Measurements from ENCODE around the gene SELENOF. TPM values are rescaled to one million over a fixed set of nuclear protein-coding genes. Genes with fewer than 3 reads are reported as not detected.

The SELENOF gene
- total and polyA plus RNA-seq, 2 of the 13 experiments (the other 11 are each of a cell fraction or from before 2014, with no cell fraction given), result 133 to 163 TPM

DNA sequence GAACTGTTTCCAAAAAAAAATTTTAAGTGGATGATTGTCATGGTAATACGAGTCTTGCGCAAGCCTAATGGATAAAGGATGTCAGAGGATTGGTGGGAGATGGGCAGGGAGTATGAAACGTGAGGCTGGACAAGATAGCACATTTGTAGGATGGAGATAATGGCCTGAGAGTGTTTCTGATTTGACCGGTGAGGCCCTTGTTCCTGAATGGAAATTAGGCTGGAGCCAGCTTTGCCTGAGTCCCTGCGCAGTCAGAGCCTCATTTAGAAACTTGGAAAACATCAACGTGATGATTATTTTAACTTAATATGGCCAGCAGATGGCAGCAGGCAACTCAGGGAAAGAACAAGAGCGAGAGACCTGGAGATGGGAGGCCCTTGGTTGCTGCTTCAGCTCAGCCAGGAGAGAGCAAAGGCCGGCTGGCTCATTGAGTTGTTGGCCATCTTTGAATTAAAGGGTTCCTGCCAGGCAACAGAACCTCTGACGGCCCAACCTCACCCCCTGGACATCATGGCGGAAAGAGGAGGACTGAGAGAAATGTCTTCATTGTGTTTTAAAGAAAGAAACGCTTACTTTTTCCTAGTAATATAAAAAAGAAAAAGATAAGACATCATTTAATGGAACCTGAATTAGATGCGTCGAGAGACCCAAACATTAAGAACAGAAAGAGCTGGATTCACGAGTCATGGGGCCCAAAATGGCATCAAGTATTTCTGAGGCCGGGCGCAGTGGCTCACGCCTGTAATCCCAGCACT lies 80.3 kb downstream of the SELENOF start (continued):
- TF ChIP-seq ZNF350 (CRISPR knock-in tag; IDR thresholded peaks at IDR 0.05; ENCODE audit: borderline replicate concordance, low read depth) (0 out of 2 replicates have a peak, but pooled peaks have one; percentile 25), YY1 (IDR thresholded peaks at IDR 0.05; ENCODE audit: insufficient read depth, insufficient replicate concordance, low read depth, low read length) (peak; percentile 45), ZFX (CRISPR knock-in tag; IDR thresholded peaks at IDR 0.05; ENCODE audit: low read depth) (0 out of 2 replicates have a peak, but pooled peaks have one; percentile 26), TBX2 (CRISPR knock-in tag; IDR thresholded peaks at IDR 0.05; ENCODE audit: borderline replicate concordance) (peak; percentile 21; the same call in 1 of the 2 replicates), ZBTB40 (IDR thresholded peaks at IDR 0.05) (no peak), ZBTB40 (CRISPR knock-in tag; IDR thresholded peaks at IDR 0.05) (no peak), SP4 (CRISPR knock-in tag; IDR thresholded peaks at IDR 0.05) (no peak), FOXP1 (IDR thresholded peaks at IDR 0.05) (no peak), FOXP1 (CRISPR knock-in tag; IDR thresholded peaks at IDR 0.05) (no peak), NBN (conservative IDR thresholded peaks at IDR 0.05) (no peak), NONO (IDR thresholded peaks at IDR 0.05) (no peak), NONO (CRISPR knock-in tag; conservative IDR thresholded peaks at IDR 0.05) (no peak), ZNF343 (CRISPR knock-in tag; IDR thresholded peaks at IDR 0.05) (peak; percentile 83; the same call in 1 of the 2 replicates), PCBP1 (IDR thresholded peaks at IDR 0.05; ENCODE audit: borderline replicate concordance, low read depth, low read length) (no peak), MEF2D (CRISPR knock-in tag; IDR thresholded peaks at IDR 0.05) (no peak), GABPB1 (CRISPR knock-in tag; IDR thresholded peaks at IDR 0.05) (no peak), ZBTB43 (CRISPR knock-in tag; conservative IDR thresholded peaks at IDR 0.05) (no peak)
- TF ChIP-seq, protein P1, sequence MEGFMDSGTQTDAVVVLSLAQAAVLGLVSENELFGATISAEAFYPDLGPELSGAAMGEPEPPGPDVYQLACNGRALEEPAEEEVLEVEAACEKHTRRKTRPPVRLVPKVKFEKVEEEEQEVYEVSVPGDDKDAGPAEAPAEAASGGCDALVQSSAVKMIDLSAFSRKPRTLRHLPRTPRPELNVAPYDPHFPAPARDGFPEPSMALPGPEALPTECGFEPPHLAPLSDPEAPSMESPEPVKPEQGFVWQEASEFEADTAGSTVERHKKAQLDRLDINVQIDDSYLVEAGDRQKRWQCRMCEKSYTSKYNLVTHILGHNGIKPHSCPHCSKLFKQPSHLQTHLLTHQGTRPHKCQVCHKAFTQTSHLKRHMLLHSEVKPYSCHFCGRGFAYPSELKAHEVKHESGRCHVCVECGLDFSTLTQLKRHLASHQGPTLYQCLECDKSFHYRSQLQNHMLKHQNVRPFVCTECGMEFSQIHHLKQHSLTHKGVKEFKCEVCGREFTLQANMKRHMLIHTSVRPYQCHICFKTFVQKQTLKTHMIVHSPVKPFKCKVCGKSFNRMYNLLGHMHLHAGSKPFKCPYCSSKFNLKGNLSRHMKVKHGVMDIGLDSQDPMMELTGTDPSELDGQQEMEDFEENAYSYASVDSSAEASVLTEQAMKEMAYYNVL (CRISPR knock-in tag; IDR thresholded peaks at IDR 0.05; ENCODE audit: borderline replicate concordance), result 0 out of 2 replicates have a peak, but pooled peaks have one; percentile 21
